ENCODE results near the gene SUSD3. TPM values are rescaled to one million over a fixed set of nuclear protein-coding genes. Genes with fewer than 3 reads are reported as not detected.

The SUSD3 gene
- total RNA-seq, 1 experiment from 2014 or later: 11.9 TPM

GRCh38 chr9:93033531-93033930 is 25.0 kb upstream of the SUSD3 start (continued):
- TF ChIP-seq ATF1 (CRISPR knock-in tag; IDR thresholded peaks at IDR 0.05): no peak
- TF ChIP-seq E2F1 (CRISPR knock-in tag; IDR thresholded peaks at IDR 0.05): no peak
- no peak for TF ChIP-seq GRHL2 (CRISPR knock-in tag; IDR thresholded peaks at IDR 0.05; ENCODE audit: insufficient replicate concordance, severe bottlenecking)
- no peak for TF ChIP-seq ZNF425 (CRISPR knock-in tag; conservative IDR thresholded peaks at IDR 0.05)
- TF ChIP-seq KAT7 (CRISPR knock-in tag; IDR thresholded peaks at IDR 0.05; ENCODE audit: borderline replicate concordance): no peak
- TF ChIP-seq ZNF281 (CRISPR knock-in tag; IDR thresholded peaks at IDR 0.05): no peak
- TF ChIP-seq ZBTB21 (CRISPR knock-in tag; IDR thresholded peaks at IDR 0.05; ENCODE audit: borderline replicate concordance): no peak
- no peak for TF ChIP-seq ZNF671 (CRISPR knock-in tag; IDR thresholded peaks at IDR 0.05)
- TF ChIP-seq ZNF423 (CRISPR knock-in tag; IDR thresholded peaks at IDR 0.05): no peak
- no peak for TF ChIP-seq CTCF (IDR thresholded peaks at IDR 0.05)
- no peak for TF ChIP-seq SMAD4 (CRISPR knock-in tag; IDR thresholded peaks at IDR 0.05)

GRCh38 chr9:93035106-93035660 is 23.3 kb upstream of the SUSD3 start:
- no peak overlapping the region for H3K27ac Mint-ChIP-seq
- ATAC-seq: no peak
- DNase-seq (ENCODE audit: low spot score): no peak
- no peaks in the 10 kb centered on the region for H3K36me3 Mint-ChIP-seq
- no peaks in the 10 kb centered on the region for H3K9me3 Mint-ChIP-seq
- peaks cover 14% of the 10 kb centered on the region for H3K4me1 Mint-ChIP-seq
- H3K4me3 Mint-ChIP-seq: no peak overlapping the region
- ChIA-PET POLR2A (no interaction called here), CTCF (interaction anchor here (1.1 to 2.3 kb wide), 3 partner anchors 18 to 226 kb away, joined by 3 to 7 read pairs (median 3); no protein-coding TSS in a partner anchor)
- H3K27me3 Mint-ChIP-seq (ENCODE audit: low read depth): no peaks in the 10 kb centered on the region
- no peak for TF ChIP-seq NR1H2 (CRISPR knock-in tag; IDR thresholded peaks at IDR 0.05)
- TF ChIP-seq NFYB (CRISPR knock-in tag; conservative IDR thresholded peaks at IDR 0.05; ENCODE audit: low read depth): no peak
- no peak for TF ChIP-seq MAX (CRISPR knock-in tag; IDR thresholded peaks at IDR 0.05)
- TF ChIP-seq USF2 (CRISPR knock-in tag; IDR thresholded peaks at IDR 0.05): no peak
- no peak for TF ChIP-seq HMGXB4 (CRISPR knock-in tag; IDR thresholded peaks at IDR 0.05)
- no peak for TF ChIP-seq ATF3 (CRISPR knock-in tag; conservative IDR thresholded peaks at IDR 0.05)
- TF ChIP-seq NFATC4 (CRISPR knock-in tag; IDR thresholded peaks at IDR 0.05): no peak
- TF ChIP-seq ZBTB21 (CRISPR knock-in tag; IDR thresholded peaks at IDR 0.05; ENCODE audit: borderline replicate concordance): no peak
- no peak for TF ChIP-seq JAZF1 (CRISPR knock-in tag; IDR thresholded peaks at IDR 0.05)
- no peak for TF ChIP-seq ERG (CRISPR knock-in tag; IDR thresholded peaks at IDR 0.05)
- TF ChIP-seq TP53 (CRISPR knock-in tag; IDR thresholded peaks at IDR 0.05): no peak
- TF ChIP-seq TEAD4 (CRISPR knock-in tag; IDR thresholded peaks at IDR 0.05): no peak
